Body of pancreas (tissue), 4 donors: Measurements from ENCODE around the gene CHMP4B. TPM values are rescaled to one million over a fixed set of nuclear protein-coding genes. Genes with fewer than 3 reads are reported as not detected.
A peak's percentile ranks its signal among the peaks of the same experiment; 100 is the strongest.

Source experiments
- ATAC-seq: fragments of 150-250 bp; one replicate; pipeline ENCODE4 v1.9.1; 2016
- DNase-seq, 4 donors: peaks; one replicate each; pipeline ENCODE4 v3.0.0-alpha.2; 2019
- H3K27ac ChIP-seq, 4 donors: fragments of 200-600 bp; sonication (generic); 1 replicate in 3 of 4; 2 replicates in 1 of 4; pipeline versions ENCODE4 v1.5.1 to v1.6.1; 2016 to 2019; ENCODE audit warnings: mild to moderate bottlenecking in 1 of 4, mixed read lengths in 1 of 4, moderate library complexity in 1 of 4
- H3K27me3 ChIP-seq, 2 donors: fragments of 200-600 bp; sonication (generic); one replicate each; pipeline ENCODE4 v1.6.0; 2016; ENCODE audit warnings: mild to moderate bottlenecking in 1 of 2
- H3K36me3 ChIP-seq, 2 donors: fragments of 200-600 bp; sonication (generic); replicated peaks in 1 of 2; 2 replicates each; pipeline ENCODE4 v1.5.1; 2016; ENCODE audit warnings: low read depth in 2 of 2; ENCODE audit not compliant: insufficient read depth in 1 of 2
- H3K4me1 ChIP-seq: fragments of 200-600 bp; sonication (generic); one replicate; pipeline ENCODE4 v1.6.0; 2016
- H3K4me3 ChIP-seq, 2 donors: fragments of 200-600 bp; sonication (generic); 1 replicate in 1 of 2; 2 replicates in 1 of 2; pipeline ENCODE4 v1.5.1; 2016 to 2019
- H3K9me3 ChIP-seq, 3 donors: fragments of 200-600 bp; sonication (generic); 1 replicate in 2 of 3; 2 replicates in 1 of 3; pipeline ENCODE4 v1.5.1; 2016
- POLR2A ChIP-seq, 3 donors: fragments of 450-650 bp; IDR thresholded peaks; one replicate each; pipeline ENCODE4 v1.6.1; 2016; ENCODE audit warnings: antibody characterized with exemption in 3 of 3, mild to moderate bottlenecking in 2 of 3
- WGBS, 2 donors: methylation state at CpG; one replicate each; pipeline ENCODE4 v1.1.5; 2017; 5-methylcytosine and 5-hydroxymethylcytosine counted together
- intact Hi-C: fragments of 100-400 bp; cut with DNase I; formaldehyde crosslinking; loops from one replicate; pipeline ENCODE4 v1.15.1; 2023
- total RNA-seq, 2 donors: library from RNA; depleted of rRNA; stranded (reverse); fragments of >200 nt; gene quantifications; one replicate each; pipeline ENCODE4 v1.1.0, GENCODE V29; 2016
- TF ChIP-seq, protein P1 (sequence below), 7 experiments: fragments of 450-650 bp in 4 of 7; fragments of 200-600 bp in 3 of 7; sonication (generic) in 3 of 7; IDR thresholded peaks; one replicate each; pipeline ENCODE4 v1.5.1; 2016 to 2019; ENCODE audit warnings: antibody characterized with exemption in 7 of 7

The CHMP4B gene
- total RNA-seq, 2 donors from 2014 or later = 24.1 to 43.3 TPM

DNA sequence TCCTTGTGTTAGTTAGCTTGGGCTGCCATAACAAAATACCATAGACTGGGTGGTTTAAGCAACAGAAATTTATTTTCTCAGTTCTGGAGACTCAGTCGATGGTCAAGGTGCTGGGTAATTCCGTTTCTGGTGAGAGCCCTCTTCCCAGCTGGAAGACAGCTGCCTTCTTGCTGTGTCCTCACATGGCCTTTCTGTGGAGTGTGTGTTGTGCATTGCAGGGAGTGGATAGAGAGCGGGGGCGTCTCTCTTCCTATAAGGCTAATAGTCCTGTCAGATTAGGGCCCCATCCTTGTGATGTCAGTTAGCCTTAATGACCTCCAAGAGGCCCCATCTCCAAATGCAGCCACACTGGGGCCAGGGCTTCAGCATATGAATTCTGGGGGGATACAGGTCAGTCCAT is 19.2 kb downstream of the CHMP4B start:
- Histone ChIP-seq H3K27ac (peak overlapping the region in 3 of 4 donors; percentile 29 to 56 (median 34)), H3K4me3 (no peak overlapping the region), H3K27me3 (no peaks in the 10 kb centered on the region), H3K4me1 (peaks cover 88% of the 10 kb centered on the region), H3K9me3 (no peaks in the 10 kb centered on the region), H3K36me3 (no peaks in the 10 kb centered on the region)
- intact Hi-C loops = no loop called here
- DNase-seq (peak in 1 of 4 donors; percentile 14), ATAC-seq (no peak)
- TF ChIP-seq, protein P1, sequence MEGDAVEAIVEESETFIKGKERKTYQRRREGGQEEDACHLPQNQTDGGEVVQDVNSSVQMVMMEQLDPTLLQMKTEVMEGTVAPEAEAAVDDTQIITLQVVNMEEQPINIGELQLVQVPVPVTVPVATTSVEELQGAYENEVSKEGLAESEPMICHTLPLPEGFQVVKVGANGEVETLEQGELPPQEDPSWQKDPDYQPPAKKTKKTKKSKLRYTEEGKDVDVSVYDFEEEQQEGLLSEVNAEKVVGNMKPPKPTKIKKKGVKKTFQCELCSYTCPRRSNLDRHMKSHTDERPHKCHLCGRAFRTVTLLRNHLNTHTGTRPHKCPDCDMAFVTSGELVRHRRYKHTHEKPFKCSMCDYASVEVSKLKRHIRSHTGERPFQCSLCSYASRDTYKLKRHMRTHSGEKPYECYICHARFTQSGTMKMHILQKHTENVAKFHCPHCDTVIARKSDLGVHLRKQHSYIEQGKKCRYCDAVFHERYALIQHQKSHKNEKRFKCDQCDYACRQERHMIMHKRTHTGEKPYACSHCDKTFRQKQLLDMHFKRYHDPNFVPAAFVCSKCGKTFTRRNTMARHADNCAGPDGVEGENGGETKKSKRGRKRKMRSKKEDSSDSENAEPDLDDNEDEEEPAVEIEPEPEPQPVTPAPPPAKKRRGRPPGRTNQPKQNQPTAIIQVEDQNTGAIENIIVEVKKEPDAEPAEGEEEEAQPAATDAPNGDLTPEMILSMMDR (IDR thresholded peaks at IDR 0.05) = no peak
- TF ChIP-seq POLR2A (IDR thresholded peaks at IDR 0.05) = no peak
- WGBS, 2 donors = 45 to 60% methylated on average over 4 of the region's 4 CpGs

DNA sequence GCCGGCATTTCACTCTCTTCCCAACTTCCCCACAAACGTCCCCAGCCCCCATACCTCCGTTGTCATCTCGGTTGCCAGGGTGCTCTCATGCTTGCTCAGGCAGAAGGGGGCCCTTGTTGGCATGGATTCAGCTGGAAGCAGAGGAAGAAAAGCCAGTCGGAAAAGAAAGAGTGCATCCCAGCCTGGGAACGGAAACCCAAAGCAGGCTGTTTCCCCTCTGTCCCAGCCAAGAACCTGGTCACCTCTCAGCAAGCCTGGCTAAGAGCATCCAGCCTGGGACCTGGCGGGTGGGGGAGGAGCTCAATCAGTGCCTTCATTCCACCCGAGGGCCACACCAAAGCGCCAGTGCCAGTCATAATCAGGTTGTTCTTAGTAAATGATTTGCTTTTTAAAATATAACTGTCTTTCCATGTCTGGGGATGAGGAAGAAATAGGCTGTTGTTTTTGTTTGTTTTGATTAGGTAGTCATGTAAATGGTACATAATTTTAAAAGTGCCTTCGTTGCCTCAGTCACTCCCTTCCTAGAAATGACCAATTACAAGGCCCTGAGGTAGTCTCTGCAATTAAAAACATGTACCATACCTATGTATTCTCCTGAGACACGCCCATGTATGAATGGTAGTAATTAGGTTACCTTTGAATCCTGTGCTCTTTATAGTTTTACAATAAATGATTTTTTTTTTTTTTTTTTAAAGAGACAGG is 21.1 kb downstream of the CHMP4B start:
- Histone ChIP-seq H3K36me3 (no peaks in the 10 kb centered on the region), H3K9me3 (no peaks in the 10 kb centered on the region), H3K27ac (peak overlapping the region in 1 of 4 donors; percentile 1), H3K4me1 (peaks cover 87% of the 10 kb centered on the region), H3K4me3 (no peak overlapping the region), H3K27me3 (no peaks in the 10 kb centered on the region)
- WGBS, 2 donors = 41 to 42% methylated on average over 11 of the region's 11 CpGs
- TF ChIP-seq, protein P1 (IDR thresholded peaks at IDR 0.05) = no peak
- TF ChIP-seq POLR2A (IDR thresholded peaks at IDR 0.05) = no peak
- intact Hi-C loops = no loop called here
- ATAC-seq (no peak), DNase-seq (peak; percentile 11 to 37 (median 25))

DNA sequence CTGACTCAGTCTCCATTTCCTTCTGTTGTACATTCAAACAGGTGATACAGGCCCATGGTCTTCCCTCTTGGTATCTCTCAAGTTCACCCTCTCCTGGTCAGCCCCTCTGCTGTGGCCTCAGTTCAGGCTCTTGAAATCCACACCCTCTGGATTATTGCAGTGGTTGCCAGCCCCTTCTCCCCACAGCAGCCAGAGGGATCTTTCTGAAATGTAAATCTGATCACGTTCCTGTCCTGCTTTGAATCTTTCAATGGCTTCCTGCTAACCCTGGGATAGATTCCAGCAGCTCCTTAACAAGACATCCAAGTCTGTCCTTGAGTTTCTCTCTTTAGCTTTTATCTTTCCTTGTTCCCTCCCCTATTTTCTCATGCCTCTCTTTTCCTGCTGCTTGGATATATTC is 22.2 kb downstream of the CHMP4B start:
- intact Hi-C loops = no loop called here
- ATAC-seq = no peak
- TF ChIP-seq, protein P1 (IDR thresholded peaks at IDR 0.05) = no peak
- TF ChIP-seq POLR2A (IDR thresholded peaks at IDR 0.05) = no peak
- H3K4me3 ChIP-seq = no peak overlapping the region
- no peaks in the 10 kb centered on the region for H3K9me3 ChIP-seq
- no peak overlapping the region for H3K27ac ChIP-seq
- H3K4me1 ChIP-seq = peaks cover 85% of the 10 kb centered on the region
- no peak for DNase-seq
- H3K27me3 ChIP-seq = no peaks in the 10 kb centered on the region
- H3K36me3 ChIP-seq = no peaks in the 10 kb centered on the region
- WGBS, 2 donors = 4 to 32% methylated on average over 1 of the region's 1 CpG

DNA sequence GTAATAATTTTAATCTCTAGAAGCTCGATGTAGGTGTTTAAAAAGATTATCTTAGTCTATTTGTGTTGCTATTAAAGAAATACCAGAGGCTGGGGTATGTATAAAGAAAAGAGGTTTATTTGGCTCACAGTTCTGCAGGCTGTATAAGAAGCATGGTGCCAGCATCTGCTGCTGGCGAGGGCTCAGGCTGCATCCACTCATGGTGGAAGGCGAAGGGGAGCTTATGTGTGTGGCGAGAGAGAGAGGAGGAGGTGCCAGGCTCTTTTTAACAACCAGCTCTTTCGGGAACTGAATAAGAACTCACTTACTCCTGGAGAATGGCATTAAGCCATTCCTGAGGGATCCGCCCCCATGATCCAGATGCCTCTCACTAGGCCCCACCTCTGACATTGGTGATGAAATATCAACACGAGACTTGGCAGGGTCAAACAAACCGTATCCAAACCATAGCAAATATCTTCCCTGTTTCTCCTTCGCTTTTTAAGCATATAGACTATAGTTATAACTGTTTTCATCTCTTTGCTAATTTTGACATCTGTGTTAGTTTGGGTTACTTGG is 24.5 kb downstream of the CHMP4B start:
- WGBS, 2 donors = 62 to 73% methylated on average over 9 of the region's 9 CpGs
- ATAC-seq = no peak
- Histone ChIP-seq H3K4me3 (no peak overlapping the region), H3K27me3 (no peaks in the 10 kb centered on the region), H3K9me3 (no peaks in the 10 kb centered on the region), H3K4me1 (peaks cover 85% of the 10 kb centered on the region), H3K36me3 (no peaks in the 10 kb centered on the region), H3K27ac (no peak overlapping the region)
- TF ChIP-seq, protein P1 (IDR thresholded peaks at IDR 0.05) = no peak
- TF ChIP-seq POLR2A (IDR thresholded peaks at IDR 0.05) = no peak
- intact Hi-C loops = no loop called here
- peak in 2 of 4 donors; percentile 38 to 44 for DNase-seq

DNA sequence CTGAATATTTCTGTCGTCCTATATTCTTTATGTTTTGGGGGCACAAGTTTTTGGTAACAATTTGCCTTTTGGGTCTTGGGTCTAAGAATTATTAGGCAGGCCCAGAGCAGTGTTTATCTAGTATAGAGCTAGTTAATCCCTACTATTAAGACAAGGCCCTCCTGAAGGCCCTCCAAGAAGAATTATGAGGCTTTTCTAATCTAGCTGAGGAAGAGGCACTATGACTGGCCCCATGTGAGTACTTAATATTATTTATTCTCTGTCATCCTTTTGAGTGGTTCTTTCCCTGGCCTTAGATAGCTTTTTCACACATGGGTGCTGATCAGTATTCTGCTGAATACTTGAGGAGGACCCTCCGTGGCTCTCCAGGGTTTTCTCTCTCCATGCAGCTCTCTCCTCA is 25.1 kb downstream of the CHMP4B start:
- no peak for DNase-seq
- WGBS, 2 donors = 82 to 95% methylated on average over 2 of the region's 2 CpGs
- H3K9me3 ChIP-seq = no peaks in the 10 kb centered on the region
- TF ChIP-seq, protein P1 (IDR thresholded peaks at IDR 0.05) = no peak
- TF ChIP-seq POLR2A (IDR thresholded peaks at IDR 0.05) = no peak
- H3K27ac ChIP-seq = no peak overlapping the region
- ATAC-seq = no peak
- H3K36me3 ChIP-seq = no peaks in the 10 kb centered on the region
- H3K27me3 ChIP-seq = no peaks in the 10 kb centered on the region
- H3K4me3 ChIP-seq = no peak overlapping the region
- intact Hi-C loops = no loop called here
- peaks cover 85% of the 10 kb centered on the region for H3K4me1 ChIP-seq
